22Rv1 (cell line): ENCODE results near the gene TMEM144.

ENCODE experiments used
- ZFX ChIP-seq: fragments of 450-650 bp; IDR thresholded peaks from 2 replicates; pipeline ENCODE4 v1.6.1; 2017; ENCODE audit warnings: antibody characterized with exemption, borderline replicate concordance
- TF ChIP-seq, protein P1 (sequence below): fragments of 450-650 bp; IDR thresholded peaks from 2 replicates; pipeline ENCODE4 v1.5.1; 2017; ENCODE audit warnings: mild to moderate bottlenecking

DNA sequence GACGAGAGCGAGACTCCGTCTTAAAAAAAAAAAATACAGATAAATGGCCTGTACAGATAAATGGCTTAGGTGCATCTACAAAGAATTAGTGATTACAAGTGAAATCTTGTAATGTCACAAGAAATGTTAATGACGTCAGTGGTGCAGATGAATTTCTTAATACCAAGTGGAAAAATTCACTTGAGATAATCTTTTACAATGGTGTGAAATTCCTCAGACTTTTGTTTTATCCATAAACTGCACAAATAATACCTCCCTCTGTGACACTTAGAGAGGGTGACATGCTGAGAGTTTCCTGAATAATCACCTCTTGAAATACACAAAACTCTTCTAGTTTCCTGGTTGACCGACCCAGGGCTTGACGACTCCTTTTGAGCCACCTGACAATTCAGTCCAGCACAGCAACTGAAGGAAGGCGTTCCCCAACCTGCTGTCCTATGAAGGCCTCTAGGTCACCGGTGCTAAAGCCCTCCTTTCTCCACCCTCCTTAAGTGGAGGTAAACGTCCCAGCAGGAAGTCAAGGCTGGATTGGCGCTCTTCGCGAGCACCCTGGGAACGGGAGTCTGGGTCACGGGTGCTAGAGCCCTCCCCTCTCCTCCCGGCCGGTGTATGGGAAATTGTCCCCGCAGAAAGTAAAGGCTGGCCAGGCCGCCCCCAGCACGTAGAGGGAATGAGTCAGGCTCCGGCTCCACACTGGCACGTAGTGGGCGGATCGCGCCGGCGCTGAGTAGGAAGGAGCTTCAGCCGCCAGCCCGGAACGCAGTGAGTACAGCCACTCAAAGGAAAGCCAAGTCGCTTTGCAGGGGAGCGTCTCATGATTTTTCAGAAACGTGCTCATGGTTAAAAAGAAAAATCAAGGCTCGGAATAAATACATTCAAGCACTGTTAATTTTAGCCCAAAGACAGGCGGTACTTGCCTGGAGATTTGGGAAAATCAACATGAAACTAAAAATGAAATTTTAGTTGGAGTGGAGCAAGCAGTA lies at the start of gene TMEM144:
- TF ChIP-seq, protein P1, sequence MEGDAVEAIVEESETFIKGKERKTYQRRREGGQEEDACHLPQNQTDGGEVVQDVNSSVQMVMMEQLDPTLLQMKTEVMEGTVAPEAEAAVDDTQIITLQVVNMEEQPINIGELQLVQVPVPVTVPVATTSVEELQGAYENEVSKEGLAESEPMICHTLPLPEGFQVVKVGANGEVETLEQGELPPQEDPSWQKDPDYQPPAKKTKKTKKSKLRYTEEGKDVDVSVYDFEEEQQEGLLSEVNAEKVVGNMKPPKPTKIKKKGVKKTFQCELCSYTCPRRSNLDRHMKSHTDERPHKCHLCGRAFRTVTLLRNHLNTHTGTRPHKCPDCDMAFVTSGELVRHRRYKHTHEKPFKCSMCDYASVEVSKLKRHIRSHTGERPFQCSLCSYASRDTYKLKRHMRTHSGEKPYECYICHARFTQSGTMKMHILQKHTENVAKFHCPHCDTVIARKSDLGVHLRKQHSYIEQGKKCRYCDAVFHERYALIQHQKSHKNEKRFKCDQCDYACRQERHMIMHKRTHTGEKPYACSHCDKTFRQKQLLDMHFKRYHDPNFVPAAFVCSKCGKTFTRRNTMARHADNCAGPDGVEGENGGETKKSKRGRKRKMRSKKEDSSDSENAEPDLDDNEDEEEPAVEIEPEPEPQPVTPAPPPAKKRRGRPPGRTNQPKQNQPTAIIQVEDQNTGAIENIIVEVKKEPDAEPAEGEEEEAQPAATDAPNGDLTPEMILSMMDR = peak; percentile 33
- TF ChIP-seq ZFX = no peak
